Right atrium auricular region (tissue), 2 donors: ENCODE data around the gene CNST. TPM values are rescaled to one million over a fixed set of nuclear protein-coding genes. Genes with fewer than 3 reads are reported as not detected.

Experiments
- DNase-seq: peaks from one replicate; pipeline ENCODE4 v3.0.0-alpha.2; 2019; ENCODE audit warnings: low spot score
- H3K27ac ChIP-seq, 2 donors: fragments of 200-600 bp; sonication (generic); 1 replicate in 1 of 2; 2 replicates in 1 of 2; pipeline ENCODE4 v1.5.1; 2016 to 2019
- H3K27me3 ChIP-seq, 2 donors: fragments of 200-600 bp; sonication (generic); one replicate each; pipeline versions ENCODE4 v1.5.1 to v1.6.0; 2017 to 2019
- H3K36me3 ChIP-seq: fragments of 200-600 bp; sonication (generic); one replicate; pipeline ENCODE4 v1.5.1; 2016
- H3K4me1 ChIP-seq, 2 donors: fragments of 200-600 bp; sonication (generic); one replicate each; pipeline versions ENCODE4 v1.5.1 to v1.6.0; 2017 to 2019
- H3K4me3 ChIP-seq, 2 donors: fragments of 200-600 bp; sonication (generic); 1 replicate in 1 of 2; 2 replicates in 1 of 2; pipeline ENCODE4 v1.5.1; 2017 to 2019; ENCODE audit warnings: mild to moderate bottlenecking in 1 of 2, moderate library complexity in 1 of 2
- H3K9me3 ChIP-seq, 2 donors: fragments of 200-600 bp; sonication (generic); one replicate each; pipeline ENCODE4 v1.5.1; 2019
- CTCF ChIP-seq, 2 donors: fragments of 200-600 bp; sonication (generic); IDR thresholded peaks; one replicate each; pipeline ENCODE4 v1.5.1; 2019; ENCODE audit warnings: antibody characterized with exemption in 2 of 2
- total RNA-seq, 2 donors: library from RNA; depleted of rRNA; stranded (reverse); fragments of >200 nt; gene quantifications; one replicate each; pipeline ENCODE4 v1.1.0, GENCODE V29; 2016

The CNST gene
- total RNA-seq, 2 donors from 2014 or later = 15.6 to 19.0 TPM

GRCh38 chr1:246698466-246699094 lies 132.3 kb downstream of the CNST start:
- H3K9me3 ChIP-seq = peaks cover 0 to 5% of the 10 kb centered on the region in 2 donors
- peak overlapping the region; percentile 51 to 55 for H3K27ac ChIP-seq
- peak overlapping the region; percentile 19 to 33 for H3K4me3 ChIP-seq
- H3K36me3 ChIP-seq = no peaks in the 10 kb centered on the region
- no peak for DNase-seq
- H3K27me3 ChIP-seq = no peaks in the 10 kb centered on the region
- no peak for TF ChIP-seq CTCF (IDR thresholded peaks at IDR 0.05)
- peaks cover 0 to 18% of the 10 kb centered on the region in 2 donors for H3K4me1 ChIP-seq

- Histone ChIP-seq H3K4me1 (peaks cover 0 to 18% of the 10 kb centered on the region in 2 donors), H3K4me3 (peak overlapping the region; percentile 19 to 33), H3K36me3 (no peaks in the 10 kb centered on the region), H3K9me3 (peaks cover 0 to 3% of the 10 kb centered on the region in 2 donors), H3K27me3 (no peaks in the 10 kb centered on the region), H3K27ac (peak overlapping the region; percentile 51 to 55)
- peak; percentile 87 to 89 for TF ChIP-seq CTCF (IDR thresholded peaks at IDR 0.05)
- DNase-seq = peak; percentile 94
These were observed 133.0 kb downstream of the CNST start for GRCh38 chr1:246699095-246699735.

- no peak for TF ChIP-seq CTCF (IDR thresholded peaks at IDR 0.05)
- no peaks in the 10 kb centered on the region for H3K36me3 ChIP-seq
- DNase-seq = no peak
- H3K27ac ChIP-seq = no peak overlapping the region
- H3K4me1 ChIP-seq = peaks cover 0 to 8% of the 10 kb centered on the region in 2 donors
- H3K9me3 ChIP-seq = no peaks in the 10 kb centered on the region
- H3K27me3 ChIP-seq = no peaks in the 10 kb centered on the region
- no peak overlapping the region for H3K4me3 ChIP-seq
These were observed 137.3 kb downstream of the CNST start for GRCh38 chr1:246703581-246703980.

- TF ChIP-seq CTCF (IDR thresholded peaks at IDR 0.05) = no peak
- no peak for DNase-seq
- Histone ChIP-seq H3K9me3 (no peaks in the 10 kb centered on the region), H3K27ac (no peak overlapping the region), H3K27me3 (no peaks in the 10 kb centered on the region), H3K4me1 (no peaks in the 10 kb centered on the region), H3K4me3 (no peak overlapping the region), H3K36me3 (no peaks in the 10 kb centered on the region)
These were observed 139.1 kb downstream of the CNST start for GRCh38 chr1:246705368-246705767.

GRCh38 chr1:246708166-246708565 lies 141.9 kb downstream of the CNST start:
- Histone ChIP-seq H3K4me1 (no peaks in the 10 kb centered on the region), H3K27me3 (no peaks in the 10 kb centered on the region), H3K36me3 (no peaks in the 10 kb centered on the region), H3K4me3 (no peak overlapping the region), H3K27ac (no peak overlapping the region), H3K9me3 (no peaks in the 10 kb centered on the region)
- TF ChIP-seq CTCF (IDR thresholded peaks at IDR 0.05) = no peak
- DNase-seq = no peak
